Upper lobe of left lung (tissue), 4 donors: Measurements from ENCODE around the gene ITPR1.

Experiments used
- EP300 ChIP-seq, 4 donors: sonication (generic); formaldehyde crosslinking; IDR thresholded peaks; one replicate each; pipeline ENCODE4 v1.5.1; 2017; ENCODE audit warnings: antibody characterized with exemption in 4 of 4, control low read depth in 2 of 4
- POLR2A ChIP-seq, 4 donors: fragments of 450-650 bp; IDR thresholded peaks; one replicate each; pipeline ENCODE4 v1.5.1; 2016 to 2017; ENCODE audit warnings: antibody characterized with exemption in 4 of 4, mild to moderate bottlenecking in 2 of 4
- POLR2AphosphoS5 ChIP-seq, 2 donors: sonication (generic); formaldehyde crosslinking; IDR thresholded peaks; one replicate each; pipeline ENCODE4 v1.5.1; 2017; ENCODE audit warnings: antibody characterized with exemption in 2 of 2
- TF ChIP-seq, protein P1 (sequence below), 6 experiments: fragments of 450-650 bp in 4 of 6; fragments of 200-600 bp in 2 of 6; sonication (generic) in 2 of 6; IDR thresholded peaks; one replicate each; pipeline ENCODE4 v1.5.1; 2016 to 2019; ENCODE audit warnings: antibody characterized with exemption in 6 of 6

GRCh38 chr3:4508048-4508981 is 15.2 kb downstream of the ITPR1 start:
- TF ChIP-seq, protein P1, sequence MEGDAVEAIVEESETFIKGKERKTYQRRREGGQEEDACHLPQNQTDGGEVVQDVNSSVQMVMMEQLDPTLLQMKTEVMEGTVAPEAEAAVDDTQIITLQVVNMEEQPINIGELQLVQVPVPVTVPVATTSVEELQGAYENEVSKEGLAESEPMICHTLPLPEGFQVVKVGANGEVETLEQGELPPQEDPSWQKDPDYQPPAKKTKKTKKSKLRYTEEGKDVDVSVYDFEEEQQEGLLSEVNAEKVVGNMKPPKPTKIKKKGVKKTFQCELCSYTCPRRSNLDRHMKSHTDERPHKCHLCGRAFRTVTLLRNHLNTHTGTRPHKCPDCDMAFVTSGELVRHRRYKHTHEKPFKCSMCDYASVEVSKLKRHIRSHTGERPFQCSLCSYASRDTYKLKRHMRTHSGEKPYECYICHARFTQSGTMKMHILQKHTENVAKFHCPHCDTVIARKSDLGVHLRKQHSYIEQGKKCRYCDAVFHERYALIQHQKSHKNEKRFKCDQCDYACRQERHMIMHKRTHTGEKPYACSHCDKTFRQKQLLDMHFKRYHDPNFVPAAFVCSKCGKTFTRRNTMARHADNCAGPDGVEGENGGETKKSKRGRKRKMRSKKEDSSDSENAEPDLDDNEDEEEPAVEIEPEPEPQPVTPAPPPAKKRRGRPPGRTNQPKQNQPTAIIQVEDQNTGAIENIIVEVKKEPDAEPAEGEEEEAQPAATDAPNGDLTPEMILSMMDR (IDR thresholded peaks at IDR 0.05), result no peak
- no peak for TF ChIP-seq POLR2A (IDR thresholded peaks at IDR 0.05)
- no peak for TF ChIP-seq POLR2AphosphoS5 (IDR thresholded peaks at IDR 0.05)
- no peak for TF ChIP-seq EP300 (IDR thresholded peaks at IDR 0.05)
